H9 (cell line): ENCODE measurements around the gene CCDC85B. TPM values are rescaled to one million over a fixed set of nuclear protein-coding genes. Genes with fewer than 3 reads are reported as not detected.

Source experiments
- DNase-seq: peaks from one replicate; pipeline ENCODE4 v3.0.0-alpha.2; 2017
- H2AFZ ChIP-seq: one replicate; pipeline ENCODE4 v1.6.1; 2013; ENCODE audit warnings: mild to moderate bottlenecking, low read length, control low read depth, moderate library complexity
- H2AK5ac ChIP-seq: 2 replicates; pipeline ENCODE4 v1.6.1; 2013; ENCODE audit warnings: low read length, control low read depth, mixed read lengths; ENCODE audit not compliant: insufficient read length
- H2BK120ac ChIP-seq: one replicate; pipeline ENCODE4 v1.6.1; 2013; ENCODE audit warnings: low read depth, mild to moderate bottlenecking, low read length, control low read depth, inconsistent platforms; ENCODE audit not compliant: poor library complexity, severe bottlenecking
- H2BK12ac ChIP-seq: 2 replicates; pipeline ENCODE4 v1.6.1; 2013; ENCODE audit warnings: low read length, control low read depth, mixed read lengths, low read depth; ENCODE audit not compliant: insufficient read length
- H2BK15ac ChIP-seq: 2 replicates; pipeline ENCODE4 v1.6.1; 2013; ENCODE audit warnings: low read depth, low read length, control low read depth
- H2BK20ac ChIP-seq: one replicate; pipeline ENCODE4 v1.6.1; 2013; ENCODE audit warnings: low read depth, mild to moderate bottlenecking, low read length, control low read depth, inconsistent platforms; ENCODE audit not compliant: poor library complexity, severe bottlenecking
- H2BK5ac ChIP-seq: 2 replicates; pipeline ENCODE4 v1.6.1; 2013; ENCODE audit warnings: low read length, control low read depth, mixed read lengths; ENCODE audit not compliant: insufficient read length
- H3K14ac ChIP-seq: 2 replicates; pipeline ENCODE4 v1.6.1; 2013; ENCODE audit warnings: low read length, control low read depth; ENCODE audit not compliant: insufficient read depth
- H3K18ac ChIP-seq: 2 replicates; pipeline ENCODE4 v1.6.1; 2013; ENCODE audit warnings: low read depth, mild to moderate bottlenecking, mixed read lengths, low read length, control low read depth; ENCODE audit not compliant: insufficient read length
- H3K23ac ChIP-seq: 2 replicates; pipeline ENCODE4 v1.6.1; 2013; ENCODE audit warnings: low read length, control low read depth, mixed read lengths, low read depth; ENCODE audit not compliant: insufficient read length
- H3K23me2 ChIP-seq: 2 replicates; pipeline ENCODE4 v1.6.1; 2013; ENCODE audit warnings: low read depth, mild to moderate bottlenecking, mixed read lengths, low read length, control low read depth; ENCODE audit not compliant: insufficient read length, poor library complexity, severe bottlenecking
- H3K27ac ChIP-seq: 2 replicates; pipeline ENCODE4 v1.5.1; 2013; ENCODE audit warnings: low read length, control low read depth, mixed read lengths, low read depth; ENCODE audit not compliant: insufficient read length
- H3K27me3 ChIP-seq: 2 replicates; pipeline ENCODE4 v1.6.1; 2013; ENCODE audit warnings: low read length, control low read depth, inconsistent platforms; ENCODE audit not compliant: insufficient read depth
- H3K4ac ChIP-seq: 2 replicates; pipeline ENCODE4 v1.6.1; 2013; ENCODE audit warnings: low read depth, mild to moderate bottlenecking, control low read depth, inconsistent platforms, low read length, moderate library complexity
- H3K4me1 ChIP-seq: 2 replicates; pipeline ENCODE4 v1.6.1; 2013; ENCODE audit warnings: low read length, control low read depth, inconsistent platforms; ENCODE audit not compliant: insufficient read depth
- H3K4me2 ChIP-seq: 2 replicates; pipeline ENCODE4 v1.6.1; 2013; ENCODE audit warnings: low read length, control low read depth, mixed read lengths; ENCODE audit not compliant: insufficient read length, insufficient read depth
- H3K56ac ChIP-seq: 2 replicates; pipeline ENCODE4 v1.6.1; 2013; ENCODE audit warnings: low read depth, mild to moderate bottlenecking, mixed read lengths, low read length, control low read depth; ENCODE audit not compliant: insufficient read length
- H3K79me1 ChIP-seq: 2 replicates; pipeline ENCODE4 v1.6.1; 2013; ENCODE audit warnings: low read depth, mild to moderate bottlenecking, moderate library complexity, low read length, control low read depth, inconsistent platforms; ENCODE audit not compliant: insufficient read depth, poor library complexity, severe bottlenecking
- H3K79me2 ChIP-seq: 2 replicates; pipeline ENCODE4 v1.6.1; 2013; ENCODE audit warnings: low read length, control low read depth, inconsistent platforms; ENCODE audit not compliant: insufficient read depth
- H3K9ac ChIP-seq: 2 replicates; pipeline ENCODE4 v1.6.1; 2013; ENCODE audit warnings: low read length, control low read depth, mixed read lengths; ENCODE audit not compliant: insufficient read length; ENCODE audit errors: extremely low read depth
- H3K9me3 ChIP-seq: one replicate; pipeline ENCODE4 v1.6.1; 2013; ENCODE audit warnings: low read depth, low read length, inconsistent platforms; ENCODE audit not compliant: control insufficient read depth
- H3T11ph ChIP-seq: one replicate; pipeline ENCODE4 v1.6.1; 2013; ENCODE audit warnings: mild to moderate bottlenecking, low read length, control low read depth, inconsistent platforms
- H4K20me1 ChIP-seq: one replicate; pipeline ENCODE4 v1.6.1; 2013; ENCODE audit not compliant: control insufficient read depth, insufficient read length, insufficient read depth
- H4K5ac ChIP-seq: 2 replicates; pipeline ENCODE4 v1.6.1; 2013; ENCODE audit warnings: low read depth, mild to moderate bottlenecking, mixed read lengths, low read length, control low read depth; ENCODE audit not compliant: insufficient read length
- H4K8ac ChIP-seq: replicated peaks from 2 replicates; pipeline ENCODE4 v1.6.1; 2013; ENCODE audit warnings: low read length, control low read depth, mixed read lengths, low read depth; ENCODE audit not compliant: insufficient read length
- H4K91ac ChIP-seq: 2 replicates; pipeline ENCODE4 v1.6.1; 2013; ENCODE audit warnings: low read depth, mild to moderate bottlenecking, moderate library complexity, mixed read lengths, low read length, control low read depth; ENCODE audit not compliant: insufficient read length
- H3K27ac Mint-ChIP-seq, 3 experiments: 2 replicates in 2 of 3; 3 replicates in 1 of 3; pipeline ENCODE4 v1.8.0; 2020 to 2021; ENCODE audit warnings: mixed read lengths in 3 of 3, mild to moderate bottlenecking in 1 of 3, moderate library complexity in 1 of 3
- H3K27me3 Mint-ChIP-seq: 2 replicates; pipeline ENCODE4 v1.8.0; 2021; ENCODE audit warnings: low read depth, mild to moderate bottlenecking, moderate library complexity, mixed read lengths
- H3K36me3 Mint-ChIP-seq, 3 experiments: 2 replicates in 2 of 3; 3 replicates in 1 of 3; pipeline ENCODE4 v1.8.0; 2020 to 2021; ENCODE audit warnings: low read depth in 3 of 3, mixed read lengths in 3 of 3; ENCODE audit not compliant: insufficient read depth in 1 of 3
- H3K4me1 Mint-ChIP-seq, 2 experiments: 2 replicates each; pipeline ENCODE4 v1.8.0; 2020; ENCODE audit warnings: mixed read lengths in 2 of 2
- H3K4me3 Mint-ChIP-seq, 2 experiments: 2 replicates in 1 of 2; 3 replicates in 1 of 2; pipeline ENCODE4 v1.8.0; 2020 to 2021; ENCODE audit warnings: mild to moderate bottlenecking in 2 of 2, mixed read lengths in 2 of 2, moderate library complexity in 1 of 2
- H3K9me3 Mint-ChIP-seq, 2 experiments: 2 replicates in 1 of 2; 3 replicates in 1 of 2; pipeline ENCODE4 v1.8.0; 2020; ENCODE audit warnings: mild to moderate bottlenecking in 2 of 2, mixed read lengths in 2 of 2, moderate library complexity in 1 of 2
- WGBS: extraction: QIAGEN DNeasy Blood & Tissue Kit; methylation state at CpG from one replicate; pipeline ENCODE4 v1.1.7; 2013; ENCODE audit warnings: missing lambda C conversion rate, low lambda C conversion rate, mixed read lengths; ENCODE audit not compliant: insufficient read length; ENCODE audit errors: extremely low coverage; 5-methylcytosine and 5-hydroxymethylcytosine counted together
- total RNA-seq: library from RNA; stranded (reverse); gene quantifications from 2 replicates; pipeline ENCODE4 v1.2.1, GENCODE V29; 2021
- TF ChIP-seq, protein P1 (sequence below): fragments of 200-600 bp; sonication (generic); conservative IDR thresholded peaks from 3 replicates; pipeline ENCODE4 v1.8.0; 2021; ENCODE audit warnings: antibody characterized with exemption, mild to moderate bottlenecking

CCDC85B gene
- total RNA-seq, 1 experiment from 2014 or later: 23.3 TPM

- H3K4me1 Mint-ChIP-seq: peaks cover 15 to 20% of the 10 kb centered on the region in 2 experiments
- H3K79me2 ChIP-seq: no peaks in the 10 kb centered on the region
- no peak overlapping the region for H3K56ac ChIP-seq
- DNase-seq: no peak
- H3K79me1 ChIP-seq: no peaks in the 10 kb centered on the region
- H3K23me2 ChIP-seq: peaks cover 8% of the 10 kb centered on the region
- no peak overlapping the region for H3K18ac ChIP-seq
- H3T11ph ChIP-seq: no peak overlapping the region
- peaks cover 3% of the 10 kb centered on the region; the same call in 1 of the 2 replicates for H3K27me3 ChIP-seq
- H2BK12ac ChIP-seq: no peak overlapping the region
- H3K9me3 ChIP-seq: no peaks in the 10 kb centered on the region
- H4K20me1 ChIP-seq: no peaks in the 10 kb centered on the region
- no peak overlapping the region for H4K91ac ChIP-seq
- no peak overlapping the region for H3K14ac ChIP-seq
- H2AK5ac ChIP-seq: no peak overlapping the region
- H4K5ac ChIP-seq: no peak overlapping the region
- H2AFZ ChIP-seq: no peak overlapping the region
- peaks cover 8 to 20% (median 20%) of the 10 kb centered on the region in 3 experiments; a peak in 6 of 7 replicates for H3K36me3 Mint-ChIP-seq
- H3K27ac Mint-ChIP-seq: no peak overlapping the region
- no peak overlapping the region for H2BK5ac ChIP-seq
- H3K27me3 Mint-ChIP-seq: peaks cover 7% of the 10 kb centered on the region
- H3K27ac ChIP-seq: no peak overlapping the region
- H4K8ac ChIP-seq: no peak overlapping the region
- TF ChIP-seq, protein P1, sequence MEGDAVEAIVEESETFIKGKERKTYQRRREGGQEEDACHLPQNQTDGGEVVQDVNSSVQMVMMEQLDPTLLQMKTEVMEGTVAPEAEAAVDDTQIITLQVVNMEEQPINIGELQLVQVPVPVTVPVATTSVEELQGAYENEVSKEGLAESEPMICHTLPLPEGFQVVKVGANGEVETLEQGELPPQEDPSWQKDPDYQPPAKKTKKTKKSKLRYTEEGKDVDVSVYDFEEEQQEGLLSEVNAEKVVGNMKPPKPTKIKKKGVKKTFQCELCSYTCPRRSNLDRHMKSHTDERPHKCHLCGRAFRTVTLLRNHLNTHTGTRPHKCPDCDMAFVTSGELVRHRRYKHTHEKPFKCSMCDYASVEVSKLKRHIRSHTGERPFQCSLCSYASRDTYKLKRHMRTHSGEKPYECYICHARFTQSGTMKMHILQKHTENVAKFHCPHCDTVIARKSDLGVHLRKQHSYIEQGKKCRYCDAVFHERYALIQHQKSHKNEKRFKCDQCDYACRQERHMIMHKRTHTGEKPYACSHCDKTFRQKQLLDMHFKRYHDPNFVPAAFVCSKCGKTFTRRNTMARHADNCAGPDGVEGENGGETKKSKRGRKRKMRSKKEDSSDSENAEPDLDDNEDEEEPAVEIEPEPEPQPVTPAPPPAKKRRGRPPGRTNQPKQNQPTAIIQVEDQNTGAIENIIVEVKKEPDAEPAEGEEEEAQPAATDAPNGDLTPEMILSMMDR: no peak
- no peak overlapping the region for H2BK20ac ChIP-seq
- no peak overlapping the region for H3K23ac ChIP-seq
- no CpG with 5 or more reads among the region's 3 CpGs for WGBS
- H2BK15ac ChIP-seq: no peak overlapping the region
- no peaks in the 10 kb centered on the region for H3K4me1 ChIP-seq
- H2BK120ac ChIP-seq: no peak overlapping the region
- H3K4me2 ChIP-seq: no peak overlapping the region
- H3K9ac ChIP-seq: no peak overlapping the region
- no peaks in the 10 kb centered on the region; a peak in 1 of 5 replicates for H3K9me3 Mint-ChIP-seq
- H3K4ac ChIP-seq: no peak overlapping the region
- H3K4me3 Mint-ChIP-seq: no peak overlapping the region
Measured at GRCh38 chr11:65868907-65869306, 21.6 kb upstream of the CCDC85B start.
